ENCODE data around the gene RHOT2. TPM values are rescaled to one million over a fixed set of nuclear protein-coding genes. Genes with fewer than 3 reads are reported as not detected.

RHOT2 gene
- total and polyA plus RNA-seq, 9 of the 15 experiments (the other 6 are each of a cell fraction or from before 2014, with no cell fraction given): 5.0 to 373 (median 112) TPM

DNA sequence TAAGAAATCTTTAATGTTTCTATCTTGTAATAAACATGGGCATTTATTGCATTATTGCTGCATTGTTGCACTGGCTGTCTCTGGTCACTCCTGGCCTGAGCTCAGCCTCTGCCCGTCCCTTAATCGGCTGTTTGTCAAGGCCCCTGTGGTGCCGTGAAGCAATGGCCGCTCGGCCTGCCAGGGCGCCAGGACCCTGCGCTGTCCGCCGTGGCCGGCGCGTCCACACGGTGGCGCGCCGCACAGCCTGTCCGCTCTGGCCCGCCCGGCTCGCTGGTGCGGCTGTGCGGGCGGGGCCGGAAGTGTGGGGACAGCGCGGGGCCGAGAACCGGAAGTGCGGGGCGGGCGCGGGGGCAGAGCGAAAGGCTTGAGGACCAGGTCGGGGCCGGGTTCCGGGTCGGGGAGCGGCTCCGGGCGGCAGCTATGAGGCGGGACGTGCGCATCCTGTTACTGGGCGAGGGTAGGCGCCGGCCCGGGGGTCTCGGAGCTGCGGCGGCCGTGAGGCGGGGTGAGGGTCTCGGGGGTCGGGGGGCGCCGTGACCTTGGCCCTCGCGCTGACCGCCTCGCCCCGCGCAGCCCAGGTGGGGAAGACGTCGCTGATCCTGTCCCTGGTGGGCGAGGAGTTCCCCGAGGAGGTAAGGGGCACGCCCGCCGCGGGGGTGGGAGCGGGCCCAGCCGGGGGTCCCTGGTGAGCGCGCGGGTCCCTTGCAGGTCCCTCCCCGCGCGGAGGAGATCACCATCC is at the start of gene RHOT2 (continued):
- TF ChIP-seq ZNF3 (CRISPR knock-in tag; IDR thresholded peaks at IDR 0.05) (no peak), ZNF444 (CRISPR knock-in tag; IDR thresholded peaks at IDR 0.05) (no peak), NFE2L1 (tag; IDR thresholded peaks at IDR 0.05; ENCODE audit: borderline replicate concordance, low read depth) (no peak), ATF4 (CRISPR knock-in tag; IDR thresholded peaks at IDR 0.05) (no peak), PHF20 (IDR thresholded peaks at IDR 0.05; ENCODE audit: partially characterized antibody) (no peak), ZNF551 (CRISPR knock-in tag; IDR thresholded peaks at IDR 0.05) (no peak), THAP7 (CRISPR knock-in tag; IDR thresholded peaks at IDR 0.05) (no peak), ZNF41 (CRISPR knock-in tag; conservative IDR thresholded peaks at IDR 0.05) (no peak), ELF2 (CRISPR knock-in tag; IDR thresholded peaks at IDR 0.05) (peak; percentile 85), ZKSCAN3 (CRISPR knock-in tag; IDR thresholded peaks at IDR 0.05) (no peak), ZFX (CRISPR knock-in tag; IDR thresholded peaks at IDR 0.05) (peak; percentile 72), TOE1 (IDR thresholded peaks at IDR 0.05; ENCODE audit: borderline replicate concordance) (no peak), TOE1 (CRISPR knock-in tag; IDR thresholded peaks at IDR 0.05; ENCODE audit: borderline replicate concordance, low read depth) (no peak), ATF7 (IDR thresholded peaks at IDR 0.05) (peak; percentile 80), ZNF232 (CRISPR knock-in tag; IDR thresholded peaks at IDR 0.05) (0 out of 2 replicates have a peak, but pooled peaks have one; percentile 43), RAD51 (IDR thresholded peaks at IDR 0.05; ENCODE audit: borderline replicate concordance, low read depth) (no peak), GTF2A2 (tag; IDR thresholded peaks at IDR 0.05) (no peak), YBX1 (IDR thresholded peaks at IDR 0.05) (no peak), ZBTB7A (IDR thresholded peaks at IDR 0.05; ENCODE audit: borderline replicate concordance, control insufficient read depth, low read depth, low read length) (peak; percentile 96; the same call in 1 of the 2 replicates)
- TF ChIP-seq, protein P1, sequence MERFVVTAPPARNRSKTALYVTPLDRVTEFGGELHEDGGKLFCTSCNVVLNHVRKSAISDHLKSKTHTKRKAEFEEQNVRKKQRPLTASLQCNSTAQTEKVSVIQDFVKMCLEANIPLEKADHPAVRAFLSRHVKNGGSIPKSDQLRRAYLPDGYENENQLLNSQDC (CRISPR knock-in tag; IDR thresholded peaks at IDR 0.05): no peak
- TF ChIP-seq, protein P2, sequence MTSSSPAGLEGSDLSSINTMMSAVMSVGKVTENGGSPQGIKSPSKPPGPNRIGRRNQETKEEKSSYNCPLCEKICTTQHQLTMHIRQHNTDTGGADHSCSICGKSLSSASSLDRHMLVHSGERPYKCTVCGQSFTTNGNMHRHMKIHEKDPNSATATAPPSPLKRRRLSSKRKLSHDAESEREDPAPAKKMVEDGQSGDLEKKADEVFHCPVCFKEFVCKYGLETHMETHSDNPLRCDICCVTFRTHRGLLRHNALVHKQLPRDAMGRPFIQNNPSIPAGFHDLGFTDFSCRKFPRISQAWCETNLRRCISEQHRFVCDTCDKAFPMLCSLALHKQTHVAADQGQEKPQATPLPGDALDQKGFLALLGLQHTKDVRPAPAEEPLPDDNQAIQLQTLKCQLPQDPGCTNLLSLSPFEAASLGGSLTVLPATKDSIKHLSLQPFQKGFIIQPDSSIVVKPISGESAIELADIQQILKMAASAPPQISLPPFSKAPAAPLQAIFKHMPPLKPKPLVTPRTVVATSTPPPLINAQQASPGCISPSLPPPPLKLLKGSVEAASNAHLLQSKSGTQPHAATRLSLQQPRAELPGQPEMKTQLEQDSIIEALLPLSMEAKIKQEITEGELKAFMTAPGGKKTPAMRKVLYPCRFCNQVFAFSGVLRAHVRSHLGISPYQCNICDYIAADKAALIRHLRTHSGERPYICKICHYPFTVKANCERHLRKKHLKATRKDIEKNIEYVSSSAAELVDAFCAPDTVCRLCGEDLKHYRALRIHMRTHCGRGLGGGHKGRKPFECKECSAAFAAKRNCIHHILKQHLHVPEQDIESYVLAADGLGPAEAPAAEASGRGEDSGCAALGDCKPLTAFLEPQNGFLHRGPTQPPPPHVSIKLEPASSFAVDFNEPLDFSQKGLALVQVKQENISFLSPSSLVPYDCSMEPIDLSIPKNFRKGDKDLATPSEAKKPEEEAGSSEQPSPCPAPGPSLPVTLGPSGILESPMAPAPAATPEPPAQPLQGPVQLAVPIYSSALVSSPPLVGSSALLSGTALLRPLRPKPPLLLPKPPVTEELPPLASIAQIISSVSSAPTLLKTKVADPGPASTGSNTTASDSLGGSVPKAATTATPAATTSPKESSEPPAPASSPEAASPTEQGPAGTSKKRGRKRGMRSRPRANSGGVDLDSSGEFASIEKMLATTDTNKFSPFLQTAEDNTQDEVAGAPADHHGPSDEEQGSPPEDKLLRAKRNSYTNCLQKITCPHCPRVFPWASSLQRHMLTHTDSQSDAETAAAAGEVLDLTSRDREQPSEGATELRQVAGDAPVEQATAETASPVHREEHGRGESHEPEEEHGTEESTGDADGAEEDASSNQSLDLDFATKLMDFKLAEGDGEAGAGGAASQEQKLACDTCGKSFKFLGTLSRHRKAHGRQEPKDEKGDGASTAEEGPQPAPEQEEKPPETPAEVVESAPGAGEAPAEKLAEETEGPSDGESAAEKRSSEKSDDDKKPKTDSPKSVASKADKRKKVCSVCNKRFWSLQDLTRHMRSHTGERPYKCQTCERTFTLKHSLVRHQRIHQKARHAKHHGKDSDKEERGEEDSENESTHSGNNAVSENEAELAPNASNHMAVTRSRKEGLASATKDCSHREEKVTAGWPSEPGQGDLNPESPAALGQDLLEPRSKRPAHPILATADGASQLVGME (CRISPR knock-in tag; IDR thresholded peaks at IDR 0.05): no peak

All from K562 (cell line).